GM18519 (cell line): ENCODE results near the gene LSS.
"Not testable (repeated sequence)": the region's sequence is repeated elsewhere in the genome, so short reads cannot be mapped to it uniquely, and the experiment has no call there.

Experiments used
- ATAC-seq: cut with Tn5 transposase; IDR thresholded peaks from one replicate; pipeline ENCODE4 v1.9.1; 2021; ENCODE audit warnings: mild to moderate bottlenecking, moderate library complexity; ENCODE audit not compliant: unreplicated experiment, low FRiP score

Gene LSS

DNA sequence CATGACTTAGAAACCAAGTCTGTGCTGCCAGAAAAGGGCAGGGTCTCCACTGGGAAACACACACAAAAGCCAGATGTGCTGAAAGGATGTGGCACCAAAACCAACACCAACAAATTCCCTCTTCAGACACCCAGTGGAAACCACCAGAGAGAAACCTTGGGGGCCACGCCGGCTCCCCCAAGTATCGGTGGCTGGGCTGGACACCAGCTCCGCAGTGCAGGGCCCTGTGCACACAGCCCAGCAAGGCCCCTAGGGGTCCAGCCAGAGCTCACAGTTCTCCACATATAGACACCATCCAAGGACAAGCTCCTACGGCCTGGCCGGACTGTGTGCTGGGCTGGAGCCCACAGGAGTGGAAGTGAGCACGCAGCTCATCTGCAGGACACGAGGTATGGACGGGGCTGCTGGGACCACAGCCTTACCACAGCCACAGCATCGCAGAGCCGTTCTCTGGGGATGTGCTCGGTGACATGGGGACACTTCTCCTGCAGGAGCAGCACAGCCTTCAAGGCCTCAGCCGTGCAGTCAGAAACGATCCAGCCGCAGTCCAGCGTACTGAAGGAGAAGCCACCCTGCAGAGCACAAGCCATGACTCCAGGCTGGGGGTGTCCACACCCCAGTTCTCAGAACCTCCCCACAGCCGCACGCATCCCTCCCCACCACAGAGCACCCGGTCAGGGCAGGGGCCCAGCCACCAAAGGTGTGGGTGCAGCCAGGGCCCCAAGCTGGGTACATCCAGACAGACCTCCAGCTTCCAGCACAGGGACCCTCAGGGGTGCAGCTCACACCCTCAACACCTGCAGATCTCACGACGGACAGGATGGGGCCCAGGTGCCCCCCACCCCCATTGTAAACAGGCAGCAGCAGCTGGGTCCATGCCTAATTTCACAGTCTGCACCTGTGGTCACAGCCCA is 21.3 kb downstream of the LSS start:
- no peak for ATAC-seq

DNA sequence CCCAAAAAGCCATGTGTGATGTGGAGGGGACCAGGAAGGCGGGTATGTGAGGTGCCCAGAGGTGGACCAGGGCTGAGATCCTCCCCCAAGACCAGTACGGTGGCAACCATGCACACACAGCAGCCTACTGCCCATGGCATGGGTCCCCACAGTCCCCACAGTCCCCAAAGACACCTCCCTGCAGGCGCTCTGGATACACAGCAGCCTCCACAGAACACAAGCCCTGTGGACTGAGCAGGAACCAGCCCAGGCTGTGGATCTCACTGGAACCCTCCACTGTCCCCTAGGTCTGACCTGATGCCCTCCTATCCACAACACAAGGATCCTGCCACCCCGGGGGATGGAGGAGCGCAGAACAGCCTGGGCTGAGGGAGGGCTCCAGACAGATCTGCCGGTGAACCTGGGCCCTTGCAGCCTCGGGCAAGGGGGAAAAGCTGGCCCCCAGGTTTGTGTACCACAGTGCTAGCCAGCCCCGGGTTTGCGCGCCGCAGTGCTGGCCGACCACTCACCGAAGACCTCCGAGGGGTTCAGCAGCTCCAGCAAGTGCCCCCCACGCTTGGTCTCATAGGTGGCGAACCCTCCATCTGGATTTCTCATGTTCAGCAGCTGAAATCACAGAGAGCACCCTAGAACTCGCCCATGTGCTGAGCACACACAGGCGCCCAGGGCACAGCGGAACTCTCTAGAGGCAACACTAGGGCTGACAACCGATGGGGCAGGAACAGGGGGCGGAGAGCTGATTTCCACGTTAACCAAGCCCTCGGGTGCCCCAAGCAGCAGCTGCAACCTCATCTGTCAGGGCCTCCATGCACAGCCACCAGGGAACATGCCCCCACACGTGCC is 22.2 kb downstream of the LSS start:
- ATAC-seq, result no peak

DNA sequence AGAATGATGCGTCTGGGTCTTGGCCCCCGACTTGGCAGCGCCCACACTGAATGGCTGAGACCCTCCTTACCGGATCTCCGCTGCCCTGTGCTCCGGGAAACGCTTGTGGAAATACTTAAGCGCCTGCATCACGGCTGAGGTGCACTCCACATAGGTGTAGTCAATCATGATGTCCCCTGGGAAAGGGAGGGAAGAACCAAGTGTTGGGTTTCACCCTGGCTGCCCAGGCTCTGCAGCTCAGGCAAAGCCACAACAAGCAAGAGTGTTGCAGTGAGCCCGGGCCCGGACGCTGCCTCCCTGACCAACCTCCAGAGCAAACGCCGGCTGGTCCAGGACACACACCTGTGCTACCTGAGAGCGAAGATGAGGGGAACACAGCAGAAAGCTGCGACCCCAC is 22.8 kb downstream of the LSS start:
- no peak for ATAC-seq

DNA sequence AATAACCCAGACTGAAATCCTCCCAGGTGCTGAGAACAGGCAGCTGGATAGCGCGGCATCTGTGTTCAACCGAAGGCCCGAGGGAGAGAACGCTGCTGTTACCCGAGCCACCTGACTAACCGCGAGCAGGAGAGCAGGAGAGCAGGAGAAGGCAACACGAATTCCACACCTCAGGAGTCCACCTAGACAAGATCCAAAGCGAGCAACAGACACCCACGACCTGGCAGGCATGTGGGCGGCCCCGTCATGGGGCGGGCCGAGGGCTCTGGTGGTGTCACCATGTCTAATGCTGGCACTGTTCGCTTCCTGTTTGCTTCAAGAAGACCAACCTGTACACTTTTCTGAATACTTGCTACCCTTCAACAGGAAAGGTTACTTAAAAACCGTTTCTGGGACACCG is 23.4 kb downstream of the LSS start:
- no peak for ATAC-seq

DNA sequence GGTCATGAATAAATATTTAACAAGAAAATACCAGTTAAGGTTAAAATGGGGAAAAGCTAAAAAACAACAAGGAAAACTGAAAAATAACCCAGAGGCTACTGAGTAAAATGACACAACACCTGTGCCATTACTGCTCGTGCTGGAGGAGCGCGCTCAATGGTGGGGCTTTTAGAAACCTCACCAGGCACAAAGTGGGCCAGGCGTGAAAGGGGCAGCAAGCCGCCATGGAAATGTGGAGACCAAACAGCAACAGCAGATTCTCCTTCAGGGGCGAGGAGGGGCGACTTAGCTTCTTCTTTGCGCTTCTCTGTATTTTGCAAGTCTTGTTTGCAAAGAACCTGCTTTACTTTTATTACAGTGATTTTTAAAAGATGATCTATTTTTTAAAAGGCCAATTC is 25.4 kb downstream of the LSS start:
- no peak for ATAC-seq

DNA sequence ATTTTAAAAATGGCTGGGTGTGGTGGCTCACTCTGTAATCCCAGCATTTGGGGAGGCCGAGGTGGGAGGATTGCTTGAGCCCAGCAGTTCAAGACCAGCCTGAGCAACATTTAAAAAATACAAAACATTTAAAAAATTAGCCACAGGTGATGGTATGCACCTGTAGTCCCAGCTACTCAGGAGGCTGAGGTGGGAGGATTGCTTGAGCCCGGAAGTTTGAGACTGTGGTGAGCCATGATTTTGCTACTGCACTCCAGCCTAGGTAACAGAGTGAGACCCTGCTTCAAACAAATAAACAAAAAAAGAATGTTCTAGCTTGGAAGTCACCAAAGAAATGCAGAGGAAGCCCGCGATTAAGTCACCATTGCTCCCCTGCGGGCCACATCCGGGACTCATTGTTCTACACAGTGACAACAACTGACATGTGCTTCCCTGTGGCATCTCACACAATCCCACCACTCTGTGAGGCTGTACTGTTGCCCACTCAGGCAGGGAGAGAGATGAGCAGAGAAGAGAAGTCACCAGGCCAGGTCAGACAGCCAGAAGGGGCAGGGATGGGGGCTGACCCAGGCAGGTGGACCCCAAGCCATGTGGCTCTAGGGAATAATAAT is 25.9 kb downstream of the LSS start:
- no peak for ATAC-seq

DNA sequence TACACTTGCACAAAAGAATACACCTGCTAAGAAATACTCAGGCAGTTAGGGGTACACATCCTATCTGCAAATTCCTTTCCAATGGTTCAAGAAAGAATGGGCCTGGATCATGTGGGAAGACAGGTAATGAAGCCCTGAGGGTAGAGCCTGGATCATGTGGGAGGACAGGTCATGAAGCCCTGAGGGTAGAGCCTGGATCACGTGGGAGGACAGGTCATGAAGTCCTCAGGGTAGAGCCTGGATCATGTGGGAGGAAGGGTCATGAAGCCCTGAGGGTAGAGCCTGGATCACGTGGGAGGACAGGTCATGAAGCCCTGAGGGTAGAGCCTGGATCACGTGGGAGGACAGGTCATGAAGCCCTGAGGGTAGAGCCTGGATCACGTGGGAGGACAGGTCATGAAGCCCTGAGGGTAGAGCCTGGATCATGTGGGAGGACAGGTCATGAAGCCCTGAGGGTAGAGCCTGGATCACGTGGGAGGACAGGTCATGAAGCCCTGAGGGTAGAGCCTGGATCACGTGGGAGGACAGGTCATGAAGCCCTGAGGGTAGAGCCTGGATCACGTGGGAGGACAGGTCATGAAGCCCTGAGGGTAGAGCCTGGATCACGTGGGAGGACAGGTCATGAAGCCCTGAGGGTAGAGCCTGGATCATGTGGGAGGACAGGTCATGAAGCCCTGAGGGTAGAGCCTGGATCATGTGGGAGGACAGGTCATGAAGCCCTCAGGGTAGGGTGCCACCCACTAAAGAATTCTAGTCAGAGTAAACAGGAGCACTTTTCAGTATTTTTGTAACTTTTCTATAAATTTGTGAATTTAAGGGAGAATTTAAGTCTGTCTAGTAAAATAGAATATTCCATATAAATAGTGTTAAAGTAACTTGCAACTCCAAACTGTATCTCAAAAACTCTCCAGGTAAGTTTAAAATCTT is 27.4 kb downstream of the LSS start:
- not testable (repeated sequence) for ATAC-seq

DNA sequence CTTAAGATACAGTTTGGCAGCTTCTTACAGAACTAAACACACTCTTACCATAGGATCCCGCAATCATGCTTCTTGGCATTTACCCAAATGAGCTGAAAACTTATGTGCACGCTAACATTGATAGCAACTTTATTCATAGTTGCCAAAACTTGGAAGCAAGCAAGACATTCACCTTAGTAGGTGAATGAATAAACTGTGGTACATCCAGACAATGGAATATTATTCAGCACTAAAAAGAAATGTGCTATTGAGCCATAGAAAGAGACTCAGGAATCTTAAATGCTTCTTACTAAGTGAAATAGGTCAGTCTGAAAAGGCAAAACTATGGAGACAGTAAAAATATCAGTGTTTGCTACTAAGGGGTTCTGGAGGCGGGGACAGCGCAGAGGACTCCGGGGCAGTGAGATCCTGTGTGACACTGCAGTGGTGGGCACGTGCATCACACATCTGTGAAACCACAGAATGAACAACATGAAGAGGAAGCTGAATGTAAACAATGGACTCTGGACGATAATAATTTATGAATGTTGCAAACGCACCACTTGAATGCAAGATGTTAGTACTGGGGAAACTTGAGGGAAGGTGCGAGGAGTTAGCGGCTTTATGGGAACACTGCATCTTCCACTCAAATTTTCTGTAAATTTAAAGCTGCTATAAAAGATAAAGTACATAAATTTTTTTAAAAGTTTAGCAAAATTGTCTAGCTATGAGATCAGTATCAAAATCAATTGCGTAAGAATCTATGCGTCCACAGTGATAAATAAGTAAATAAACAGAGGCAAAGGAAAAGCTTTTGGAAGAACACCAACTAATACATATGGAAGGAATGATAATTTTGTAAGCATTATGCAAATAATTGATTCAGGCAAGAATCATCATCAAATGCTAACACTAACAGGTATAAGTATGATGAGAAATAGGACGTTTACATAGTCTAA is 28.9 kb downstream of the LSS start:
- ATAC-seq, result no peak

DNA sequence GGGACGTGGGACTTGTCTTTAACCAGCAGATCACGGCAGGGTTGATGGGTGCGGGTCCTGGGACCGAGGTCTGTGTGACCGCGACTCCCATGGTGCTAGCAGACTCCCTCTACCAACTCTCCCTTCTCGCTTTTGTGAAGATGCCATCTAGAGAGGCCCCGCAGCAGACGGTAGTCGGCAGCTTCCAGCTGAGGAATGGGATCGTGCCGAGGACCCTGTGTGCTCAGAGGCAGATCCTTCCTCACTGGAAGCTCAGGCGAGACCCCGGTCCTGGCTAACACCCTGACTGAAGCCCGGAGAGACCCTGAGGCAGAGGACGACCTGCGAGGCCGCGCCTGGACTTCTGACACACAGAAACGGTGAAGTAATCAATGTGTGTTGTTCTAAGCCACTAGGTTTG is 31.8 kb downstream of the LSS start:
- no peak for ATAC-seq

DNA sequence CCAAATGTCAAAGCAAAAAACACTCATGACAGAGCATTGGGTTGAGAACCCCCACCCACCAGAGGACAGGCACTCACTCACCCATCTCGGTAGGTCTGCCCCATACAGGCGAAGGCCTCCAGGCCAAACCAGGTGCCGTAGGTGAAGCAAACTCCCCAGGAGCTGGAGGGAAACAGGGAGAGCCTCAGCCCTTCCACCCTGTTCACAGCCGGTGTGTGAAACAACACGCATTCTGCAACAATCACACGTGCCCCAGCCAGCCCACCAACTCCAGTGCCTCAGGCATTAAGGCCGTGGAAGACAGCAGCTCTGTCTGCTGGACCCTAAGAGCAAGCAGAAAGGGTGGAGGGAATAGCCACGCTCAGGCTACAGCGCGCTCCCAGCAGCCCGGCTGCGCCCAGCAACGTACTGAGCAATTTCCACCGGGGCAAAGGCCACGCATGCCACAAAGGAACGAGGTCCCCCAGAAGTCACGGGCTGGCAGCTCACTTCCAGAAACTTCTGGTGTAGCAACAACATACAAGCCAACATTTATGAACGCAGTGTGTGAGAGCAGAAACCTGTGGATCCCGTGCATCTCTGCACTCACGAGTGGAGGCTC is 32.9 kb downstream of the LSS start:
- ATAC-seq, result no peak

DNA sequence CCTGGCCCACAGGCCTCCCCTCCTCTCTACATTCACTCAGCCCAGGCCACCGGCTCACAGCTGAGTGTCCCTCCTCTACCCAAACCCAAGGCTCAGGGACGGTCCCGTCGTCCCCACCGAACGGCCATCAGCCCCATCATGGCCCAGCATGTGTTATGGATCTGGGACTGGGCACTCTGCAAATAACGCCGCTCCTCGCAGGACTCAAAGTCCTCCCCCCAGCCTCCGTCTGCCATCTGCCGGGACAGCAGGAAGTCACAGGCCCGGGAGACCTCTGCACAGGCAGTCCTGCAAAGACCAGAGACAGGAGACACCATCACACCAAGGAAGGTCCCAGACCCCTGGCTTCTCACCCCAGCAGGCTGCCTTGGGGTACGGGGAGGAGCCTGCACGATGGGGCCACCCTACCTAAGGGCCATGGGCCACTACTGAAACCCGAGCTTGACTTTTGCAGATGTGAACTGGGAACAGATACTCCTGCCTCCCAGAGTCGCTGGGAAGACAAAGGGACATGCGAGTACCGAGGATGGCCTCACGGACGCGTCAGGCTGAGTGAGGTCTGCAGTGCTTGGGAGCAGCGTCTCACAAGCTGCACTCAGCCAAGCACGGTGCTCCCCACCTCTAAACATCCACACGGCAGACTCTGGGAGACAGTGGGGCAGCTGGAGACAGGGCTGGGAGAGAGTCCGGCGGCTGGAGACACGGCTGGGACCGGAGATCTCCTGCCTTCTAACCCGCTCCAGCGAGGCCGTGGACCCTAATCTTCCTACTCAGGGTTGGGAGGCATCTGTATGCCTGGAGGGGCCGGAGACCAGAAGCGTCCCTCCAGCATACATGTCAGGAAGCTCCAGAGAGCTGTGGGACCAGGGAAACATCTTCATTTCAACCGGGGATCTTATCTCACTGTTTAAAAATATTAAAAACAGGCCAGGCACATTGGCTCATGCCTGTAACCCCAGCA is 33.9 kb downstream of the LSS start:
- no peak for ATAC-seq

DNA sequence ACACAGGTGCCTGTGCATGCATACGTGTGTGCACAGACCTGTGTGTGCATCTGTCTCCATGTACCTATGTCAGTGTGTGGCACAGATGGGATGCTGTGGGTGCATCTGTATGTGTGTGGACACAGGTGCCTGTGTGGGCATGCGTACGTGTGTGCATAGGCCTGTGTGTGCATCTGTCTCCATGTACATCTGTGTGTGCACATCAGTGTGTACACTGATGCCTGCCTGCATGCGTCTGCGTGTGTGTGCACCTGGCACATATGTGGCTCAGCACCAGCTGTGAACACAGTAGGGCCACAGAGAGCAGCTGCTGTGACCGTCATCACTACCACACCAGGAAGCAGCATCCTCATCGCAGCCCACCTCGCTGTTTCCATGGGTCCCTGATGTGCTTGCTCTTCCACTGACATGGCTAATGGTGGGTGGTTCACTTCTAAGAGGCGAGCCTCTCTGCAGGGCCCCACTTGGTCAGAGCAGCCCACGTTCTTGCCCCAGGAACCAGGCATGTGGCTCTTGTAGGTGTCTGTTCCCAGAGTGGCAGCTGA is 34.7 kb downstream of the LSS start:
- ATAC-seq, result no peak

DNA sequence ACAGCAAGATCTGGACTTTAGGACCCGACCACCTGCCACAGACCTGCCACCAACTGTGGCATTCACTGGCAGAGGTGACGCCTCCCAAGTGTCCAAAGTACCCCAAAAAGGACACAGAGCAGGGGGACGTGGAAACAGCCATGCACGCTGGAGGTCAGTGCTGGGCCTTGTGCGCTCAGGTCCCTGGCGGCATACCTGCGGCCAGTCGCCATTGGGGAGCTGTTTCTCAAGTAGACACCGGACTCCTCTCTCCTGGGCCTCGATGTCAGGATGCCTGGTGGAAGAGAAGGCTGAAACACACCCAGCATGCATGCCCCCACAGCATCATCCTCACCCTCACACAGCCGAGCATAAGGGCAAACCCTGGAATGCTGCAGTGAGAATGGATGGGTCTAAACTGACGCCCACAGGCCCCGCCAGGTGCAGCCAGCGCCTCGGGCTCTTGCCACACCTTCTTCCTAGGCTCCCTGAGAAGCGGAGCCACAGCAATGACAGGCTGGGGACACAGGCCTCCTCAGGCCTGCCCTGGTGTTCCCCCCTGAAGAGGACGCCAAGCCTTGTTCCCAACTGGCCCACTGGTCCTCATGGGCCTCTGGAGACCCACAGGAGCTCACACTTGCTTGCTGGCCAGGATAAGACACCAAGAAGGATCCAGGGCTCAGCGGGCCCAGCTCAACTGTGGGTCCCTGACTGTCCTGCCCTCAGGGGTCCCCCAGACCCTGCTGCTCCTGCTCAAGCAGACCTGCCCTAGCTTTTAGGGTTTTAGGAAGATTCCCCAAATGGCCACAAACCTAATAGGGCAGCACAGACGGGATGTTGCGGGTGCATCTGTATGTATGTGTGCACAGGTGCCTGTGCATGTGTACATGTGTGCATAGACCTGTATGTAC is 36.6 kb downstream of the LSS start:
- ATAC-seq, result no peak

DNA sequence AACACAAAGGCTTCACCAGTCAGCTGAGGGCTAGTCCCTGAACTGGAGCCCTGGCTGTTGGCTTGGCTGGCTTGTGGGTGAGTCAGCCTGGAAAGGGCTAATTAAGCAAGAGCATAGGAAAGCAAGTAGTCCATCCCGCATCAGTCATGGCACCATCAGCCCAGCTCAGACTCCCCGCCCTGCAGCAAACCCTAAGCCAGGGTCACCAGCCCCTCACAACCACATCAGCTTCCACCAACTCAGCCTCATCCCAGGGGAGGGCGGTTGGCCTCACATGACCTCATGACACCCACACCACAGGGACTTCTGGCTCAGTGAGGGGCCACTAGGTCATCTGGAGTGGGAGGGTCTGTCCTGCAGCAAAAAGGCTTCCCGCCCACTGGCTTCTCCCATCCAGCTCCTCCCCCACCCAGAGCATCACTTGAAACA is 37.3 kb downstream of the LSS start:
- no peak for ATAC-seq

DNA sequence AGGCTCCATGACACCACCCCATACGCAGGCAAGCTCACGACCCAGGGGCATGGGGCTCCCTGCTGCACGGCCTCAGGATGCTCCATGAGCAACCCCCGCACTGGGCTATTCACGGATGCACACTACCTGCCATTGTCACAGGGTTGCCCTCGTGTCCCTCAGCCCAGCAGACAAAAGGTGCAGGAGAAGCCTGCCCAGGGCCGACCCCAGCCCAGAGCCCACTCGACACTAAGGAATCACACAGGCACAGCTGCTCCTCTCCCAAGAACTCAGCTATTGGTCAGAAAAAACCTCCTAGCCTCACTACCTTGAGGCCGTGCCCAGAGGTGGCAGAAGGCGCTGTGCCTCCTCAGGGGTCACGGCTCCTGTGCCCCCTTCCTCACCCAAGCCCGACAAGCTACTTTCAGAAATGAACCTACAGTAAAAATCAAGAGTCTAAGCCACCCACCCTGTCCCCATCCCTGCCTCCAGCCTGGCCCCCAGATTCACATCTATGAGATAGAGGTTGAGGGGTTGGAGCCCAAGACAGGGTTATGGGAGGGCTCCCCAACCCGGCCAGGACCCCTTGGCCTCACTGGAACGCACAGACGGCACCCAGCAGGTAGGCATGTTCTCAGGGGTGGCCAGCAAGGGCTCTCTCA is 38.0 kb downstream of the LSS start:
- no peak for ATAC-seq

DNA sequence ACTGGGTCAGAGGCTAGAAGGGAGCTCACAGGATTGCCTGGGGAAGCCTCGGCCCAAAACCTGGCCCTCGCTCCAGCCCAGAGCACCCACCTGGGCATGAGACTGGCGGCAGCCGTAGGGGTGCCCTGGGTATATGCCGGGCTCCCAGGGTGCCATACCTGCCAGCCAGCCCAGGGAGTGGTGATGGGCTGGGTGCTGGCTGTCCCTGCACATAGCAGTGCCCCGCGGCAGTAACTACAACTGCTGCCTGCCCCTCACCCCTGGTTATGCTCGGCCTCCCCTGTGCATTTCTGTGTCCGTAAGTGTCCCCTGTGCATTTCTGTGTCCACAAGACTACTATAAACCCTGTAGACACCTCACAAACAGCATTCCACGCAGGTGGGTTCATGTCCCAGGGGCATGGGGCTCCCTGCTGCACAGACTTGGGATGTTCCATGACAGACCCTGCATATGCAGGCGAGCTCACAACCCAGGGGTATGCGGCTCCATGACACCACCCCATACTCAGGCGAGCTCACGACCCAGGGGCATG is 38.5 kb downstream of the LSS start:
- no peak for ATAC-seq
